ENCODE measurements around the gene PRPF31. TPM values are rescaled to one million over a fixed set of nuclear protein-coding genes. Genes with fewer than 3 reads are reported as not detected.

The PRPF31 gene
- polyA plus RNA-seq, 1 of the 3 experiments (the other 2 are of a cell fraction), result 81.0 TPM

DNA sequence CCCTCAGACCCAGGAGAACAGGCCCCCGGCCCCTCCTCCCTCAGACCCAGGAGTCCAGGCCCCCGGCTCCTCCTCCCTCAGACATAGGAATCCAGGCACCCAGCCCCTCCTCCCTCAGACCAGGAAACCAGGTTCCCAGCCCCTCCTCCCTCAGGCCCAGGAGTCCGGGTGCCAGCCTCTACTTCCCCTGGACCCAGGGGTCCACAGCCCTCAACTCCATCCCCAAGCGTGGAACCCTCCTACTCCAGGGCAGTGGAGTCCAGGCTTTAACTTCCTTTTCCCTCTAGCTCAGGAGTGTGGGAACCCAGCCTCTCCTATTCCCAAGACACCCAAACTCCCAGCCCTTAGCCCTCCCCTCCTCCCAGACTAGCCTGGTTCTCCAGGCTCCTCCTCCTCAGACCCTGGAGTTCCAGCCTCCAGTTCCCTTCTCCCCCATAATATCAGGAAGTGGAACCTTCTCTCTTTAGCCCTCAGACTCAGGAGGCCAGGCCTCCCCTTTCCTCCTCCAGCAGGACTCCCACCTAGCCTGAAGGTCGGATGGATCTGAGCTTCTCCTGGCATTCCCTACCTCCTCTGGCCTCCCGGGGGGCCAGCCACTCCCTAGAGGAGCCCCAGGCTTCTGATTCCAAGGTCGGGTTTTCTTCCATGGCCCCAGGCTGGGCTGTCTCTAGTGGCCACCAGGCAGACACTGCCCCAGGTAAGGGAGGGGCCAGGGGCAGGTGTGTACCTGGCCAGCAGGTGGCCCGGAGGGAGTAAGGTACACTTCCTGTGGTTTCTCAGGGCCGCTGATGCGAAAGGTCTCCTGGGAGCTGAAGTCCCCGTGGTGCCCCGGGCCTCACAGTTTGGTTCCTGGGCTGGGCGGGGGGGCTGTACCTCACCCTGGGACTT is 57.2 kb downstream of the PRPF31 start, which contains the start of gene TMC4:
Gene TMC4, minus strand, starts transcription at position 690 of the 888 bp plus-strand sequence. Its CDS starts 43 bp downstream, at position 647.
- no peak within 1 kb of the TSS for H3K4me3 ChIP-seq (ENCODE audit: low read depth in 2 of 2, low read length in 1 of 2)
- peaks cover 5% of the 10 kb centered on the region for H3F3A ChIP-seq (replicated peaks; ENCODE audit: insufficient read depth)
- H2AFZ ChIP-seq (ENCODE audit: low read depth), result no peak within 1 kb of the TSS
- 0 out of 2 replicates have a peak within 1 kb of the TSS, but pooled peaks have one; percentile 25 for H3K4me2 ChIP-seq
- POLR2A ChIA-PET, result no interaction called here
- no peak for TF ChIP-seq NRF1 (IDR thresholded peaks at IDR 0.05; ENCODE audit: low read depth, low read length)
- 0 out of 2 replicates have a peak, but pooled peaks have one; percentile 3 for TF ChIP-seq JUND (IDR thresholded peaks at IDR 0.05)
- TF ChIP-seq GABPA (IDR thresholded peaks at IDR 0.05; ENCODE audit: low read depth), result peak; percentile 38
- TF ChIP-seq ELF1 (IDR thresholded peaks at IDR 0.05), result peak; percentile 27; the same call in 1 of the 2 replicates
- TF ChIP-seq, protein P1, sequence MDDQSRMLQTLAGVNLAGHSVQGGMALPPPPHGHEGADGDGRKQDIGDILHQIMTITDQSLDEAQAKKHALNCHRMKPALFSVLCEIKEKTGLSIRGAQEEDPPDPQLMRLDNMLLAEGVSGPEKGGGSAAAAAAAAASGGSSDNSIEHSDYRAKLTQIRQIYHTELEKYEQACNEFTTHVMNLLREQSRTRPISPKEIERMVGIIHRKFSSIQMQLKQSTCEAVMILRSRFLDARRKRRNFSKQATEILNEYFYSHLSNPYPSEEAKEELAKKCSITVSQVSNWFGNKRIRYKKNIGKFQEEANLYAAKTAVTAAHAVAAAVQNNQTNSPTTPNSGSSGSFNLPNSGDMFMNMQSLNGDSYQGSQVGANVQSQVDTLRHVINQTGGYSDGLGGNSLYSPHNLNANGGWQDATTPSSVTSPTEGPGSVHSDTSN (IDR thresholded peaks at IDR 0.05), result peak; percentile 26; the same call in 1 of the 2 replicates
- no peak for TF ChIP-seq MEF2A (IDR thresholded peaks at IDR 0.05; ENCODE audit: borderline replicate concordance, low read depth)
- no peak for TF ChIP-seq SMC3 (IDR thresholded peaks at IDR 0.05; ENCODE audit: low read depth, low read length)
- no peak for TF ChIP-seq TEAD4 (IDR thresholded peaks at IDR 0.05; ENCODE audit: borderline replicate concordance, insufficient read depth)
- TF ChIP-seq CHD2 (IDR thresholded peaks at IDR 0.05; ENCODE audit: low read length, partially characterized antibody), result no peak
- TF ChIP-seq, protein P2, sequence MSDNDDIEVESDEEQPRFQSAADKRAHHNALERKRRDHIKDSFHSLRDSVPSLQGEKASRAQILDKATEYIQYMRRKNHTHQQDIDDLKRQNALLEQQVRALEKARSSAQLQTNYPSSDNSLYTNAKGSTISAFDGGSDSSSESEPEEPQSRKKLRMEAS (IDR thresholded peaks at IDR 0.05; ENCODE audit: low read depth), result no peak
- no peak for TF ChIP-seq SIN3A (IDR thresholded peaks at IDR 0.05; ENCODE audit: borderline replicate concordance, low read depth, low read length)
- TF ChIP-seq EP300 (IDR thresholded peaks at IDR 0.05; ENCODE audit: borderline replicate concordance in 1 of 2, low read depth in 1 of 2, low read length in 1 of 2), result no peak
- TF ChIP-seq, protein P3, sequence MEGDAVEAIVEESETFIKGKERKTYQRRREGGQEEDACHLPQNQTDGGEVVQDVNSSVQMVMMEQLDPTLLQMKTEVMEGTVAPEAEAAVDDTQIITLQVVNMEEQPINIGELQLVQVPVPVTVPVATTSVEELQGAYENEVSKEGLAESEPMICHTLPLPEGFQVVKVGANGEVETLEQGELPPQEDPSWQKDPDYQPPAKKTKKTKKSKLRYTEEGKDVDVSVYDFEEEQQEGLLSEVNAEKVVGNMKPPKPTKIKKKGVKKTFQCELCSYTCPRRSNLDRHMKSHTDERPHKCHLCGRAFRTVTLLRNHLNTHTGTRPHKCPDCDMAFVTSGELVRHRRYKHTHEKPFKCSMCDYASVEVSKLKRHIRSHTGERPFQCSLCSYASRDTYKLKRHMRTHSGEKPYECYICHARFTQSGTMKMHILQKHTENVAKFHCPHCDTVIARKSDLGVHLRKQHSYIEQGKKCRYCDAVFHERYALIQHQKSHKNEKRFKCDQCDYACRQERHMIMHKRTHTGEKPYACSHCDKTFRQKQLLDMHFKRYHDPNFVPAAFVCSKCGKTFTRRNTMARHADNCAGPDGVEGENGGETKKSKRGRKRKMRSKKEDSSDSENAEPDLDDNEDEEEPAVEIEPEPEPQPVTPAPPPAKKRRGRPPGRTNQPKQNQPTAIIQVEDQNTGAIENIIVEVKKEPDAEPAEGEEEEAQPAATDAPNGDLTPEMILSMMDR (IDR thresholded peaks at IDR 0.05), result no peak
- no peak for TF ChIP-seq RAD21 (IDR thresholded peaks at IDR 0.05; ENCODE audit: low read length)
- no peak for TF ChIP-seq FOSL2 (IDR thresholded peaks at IDR 0.05; ENCODE audit: borderline replicate concordance, low read depth)
- TF ChIP-seq RFX5 (IDR thresholded peaks at IDR 0.05; ENCODE audit: low read length), result no peak
- no peak for TF ChIP-seq FOXM1 (IDR thresholded peaks at IDR 0.05; ENCODE audit: low read depth)
- TF ChIP-seq, protein P4, sequence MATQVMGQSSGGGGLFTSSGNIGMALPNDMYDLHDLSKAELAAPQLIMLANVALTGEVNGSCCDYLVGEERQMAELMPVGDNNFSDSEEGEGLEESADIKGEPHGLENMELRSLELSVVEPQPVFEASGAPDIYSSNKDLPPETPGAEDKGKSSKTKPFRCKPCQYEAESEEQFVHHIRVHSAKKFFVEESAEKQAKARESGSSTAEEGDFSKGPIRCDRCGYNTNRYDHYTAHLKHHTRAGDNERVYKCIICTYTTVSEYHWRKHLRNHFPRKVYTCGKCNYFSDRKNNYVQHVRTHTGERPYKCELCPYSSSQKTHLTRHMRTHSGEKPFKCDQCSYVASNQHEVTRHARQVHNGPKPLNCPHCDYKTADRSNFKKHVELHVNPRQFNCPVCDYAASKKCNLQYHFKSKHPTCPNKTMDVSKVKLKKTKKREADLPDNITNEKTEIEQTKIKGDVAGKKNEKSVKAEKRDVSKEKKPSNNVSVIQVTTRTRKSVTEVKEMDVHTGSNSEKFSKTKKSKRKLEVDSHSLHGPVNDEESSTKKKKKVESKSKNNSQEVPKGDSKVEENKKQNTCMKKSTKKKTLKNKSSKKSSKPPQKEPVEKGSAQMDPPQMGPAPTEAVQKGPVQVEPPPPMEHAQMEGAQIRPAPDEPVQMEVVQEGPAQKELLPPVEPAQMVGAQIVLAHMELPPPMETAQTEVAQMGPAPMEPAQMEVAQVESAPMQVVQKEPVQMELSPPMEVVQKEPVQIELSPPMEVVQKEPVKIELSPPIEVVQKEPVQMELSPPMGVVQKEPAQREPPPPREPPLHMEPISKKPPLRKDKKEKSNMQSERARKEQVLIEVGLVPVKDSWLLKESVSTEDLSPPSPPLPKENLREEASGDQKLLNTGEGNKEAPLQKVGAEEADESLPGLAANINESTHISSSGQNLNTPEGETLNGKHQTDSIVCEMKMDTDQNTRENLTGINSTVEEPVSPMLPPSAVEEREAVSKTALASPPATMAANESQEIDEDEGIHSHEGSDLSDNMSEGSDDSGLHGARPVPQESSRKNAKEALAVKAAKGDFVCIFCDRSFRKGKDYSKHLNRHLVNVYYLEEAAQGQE (IDR thresholded peaks at IDR 0.05; ENCODE audit: low read depth, low read length), result no peak
- TF ChIP-seq TCF12 (IDR thresholded peaks at IDR 0.05), result no peak
- TF ChIP-seq FOXJ3 (CRISPR knock-in tag; IDR thresholded peaks at IDR 0.05), result no peak
- WGBS (ENCODE audit: low lambda C conversion rate), result 19% methylated on average over 8 of the region's 13 CpGs
- no peak within 1 kb of the TSS for H3K9ac ChIP-seq
- H3K9me3 ChIP-seq, result no peaks in the 10 kb centered on the region
- peaks cover 5 to 6% of the 10 kb centered on the region in 2 experiments; a peak in 2 of 4 replicates for H3K4me1 ChIP-seq (ENCODE audit: control insufficient read depth in 1 of 2, insufficient read depth in 2 of 2, low read depth in 1 of 2, low read length in 1 of 2)
- DNase-seq, result no peak
- no peaks in the 10 kb centered on the region for H3K27me3 ChIP-seq (ENCODE audit: insufficient read depth)
- H3K27ac ChIP-seq (ENCODE audit: low read depth in 2 of 2, low read length in 1 of 2), result no peak within 1 kb of the TSS
- H3K79me2 ChIP-seq (ENCODE audit: insufficient read depth), result no peaks in the 10 kb centered on the region
- H3K9me2 ChIP-seq, result no peaks in the 10 kb centered on the region
- no peaks in the 10 kb centered on the region for H4K20me1 ChIP-seq (ENCODE audit: insufficient read depth)
- peaks cover 0 to 3% of the 10 kb centered on the region in 2 experiments for H3K36me3 ChIP-seq (replicated peaks in 1 of 2; ENCODE audit: control insufficient read depth in 1 of 2, insufficient read depth in 2 of 2, low read length in 1 of 2)
- CTCF ChIA-PET, result interaction anchor here (1.6 to 3.0 kb wide), 5 partner anchors 11 to 218 kb away, joined by 5 to 13 read pairs (median 7); partner anchors contain the start of genes LENG1 and MBOAT7
